ENCODE data around the gene POLR3H. TPM values are rescaled to one million over a fixed set of nuclear protein-coding genes. Genes with fewer than 3 reads are reported as not detected.
A peak's percentile ranks its signal among the peaks of the same experiment; 100 is the strongest.

The POLR3H gene
- total and polyA plus RNA-seq, 8 donors, result 2.6 to 21.7 (median 12.4) TPM

DNA sequence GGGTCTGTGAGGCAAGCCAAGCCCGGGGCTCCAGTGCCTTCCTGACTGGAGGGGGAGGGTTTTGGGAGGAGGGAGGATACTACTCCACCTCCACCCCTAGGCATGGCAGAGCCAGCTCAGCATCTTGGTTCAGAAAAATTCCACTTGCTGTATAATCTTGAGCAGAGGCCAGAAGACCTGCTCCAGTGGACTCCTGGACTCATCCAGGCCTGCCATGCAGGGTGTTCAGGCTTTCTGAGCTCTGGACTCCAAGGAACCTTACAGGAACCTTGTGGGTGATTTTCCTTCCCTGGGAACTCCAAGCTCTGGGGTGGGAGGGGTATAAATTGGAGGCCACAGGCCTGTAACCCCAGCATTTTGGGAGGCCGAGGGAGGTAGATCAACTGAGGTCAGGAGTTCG is 26.0 kb upstream of the POLR3H start:
- no peaks in the 10 kb centered on the region for H3K9me3 ChIP-seq
- H3K27ac ChIP-seq, result no peak overlapping the region
- peaks cover 0 to 8% (median 7%) of the 10 kb centered on the region in 4 donors for H3K36me3 ChIP-seq
- no peak overlapping the region for H3K4me3 ChIP-seq
- 65 to 95% (median 80%) methylated on average over 2 to 3 of the region's 3 CpGs for WGBS, 5 donors
- H3K27me3 ChIP-seq, result no peaks in the 10 kb centered on the region
- H3K4me1 ChIP-seq, result peaks cover 0 to 17% (median 9%) of the 10 kb centered on the region in 4 donors
- intact Hi-C loops (cut with DNase I; ENCODE audit: low total_unique reads), result no loop called here
- TF ChIP-seq POLR2A (IDR thresholded peaks at IDR 0.05), result no peak
- TF ChIP-seq, protein P1, sequence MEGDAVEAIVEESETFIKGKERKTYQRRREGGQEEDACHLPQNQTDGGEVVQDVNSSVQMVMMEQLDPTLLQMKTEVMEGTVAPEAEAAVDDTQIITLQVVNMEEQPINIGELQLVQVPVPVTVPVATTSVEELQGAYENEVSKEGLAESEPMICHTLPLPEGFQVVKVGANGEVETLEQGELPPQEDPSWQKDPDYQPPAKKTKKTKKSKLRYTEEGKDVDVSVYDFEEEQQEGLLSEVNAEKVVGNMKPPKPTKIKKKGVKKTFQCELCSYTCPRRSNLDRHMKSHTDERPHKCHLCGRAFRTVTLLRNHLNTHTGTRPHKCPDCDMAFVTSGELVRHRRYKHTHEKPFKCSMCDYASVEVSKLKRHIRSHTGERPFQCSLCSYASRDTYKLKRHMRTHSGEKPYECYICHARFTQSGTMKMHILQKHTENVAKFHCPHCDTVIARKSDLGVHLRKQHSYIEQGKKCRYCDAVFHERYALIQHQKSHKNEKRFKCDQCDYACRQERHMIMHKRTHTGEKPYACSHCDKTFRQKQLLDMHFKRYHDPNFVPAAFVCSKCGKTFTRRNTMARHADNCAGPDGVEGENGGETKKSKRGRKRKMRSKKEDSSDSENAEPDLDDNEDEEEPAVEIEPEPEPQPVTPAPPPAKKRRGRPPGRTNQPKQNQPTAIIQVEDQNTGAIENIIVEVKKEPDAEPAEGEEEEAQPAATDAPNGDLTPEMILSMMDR (IDR thresholded peaks at IDR 0.05), result no peak
- no peak for TF ChIP-seq POLR2AphosphoS5 (IDR thresholded peaks at IDR 0.05)
- no peak for TF ChIP-seq EP300 (IDR thresholded peaks at IDR 0.05)
- no peak for DNase-seq

DNA sequence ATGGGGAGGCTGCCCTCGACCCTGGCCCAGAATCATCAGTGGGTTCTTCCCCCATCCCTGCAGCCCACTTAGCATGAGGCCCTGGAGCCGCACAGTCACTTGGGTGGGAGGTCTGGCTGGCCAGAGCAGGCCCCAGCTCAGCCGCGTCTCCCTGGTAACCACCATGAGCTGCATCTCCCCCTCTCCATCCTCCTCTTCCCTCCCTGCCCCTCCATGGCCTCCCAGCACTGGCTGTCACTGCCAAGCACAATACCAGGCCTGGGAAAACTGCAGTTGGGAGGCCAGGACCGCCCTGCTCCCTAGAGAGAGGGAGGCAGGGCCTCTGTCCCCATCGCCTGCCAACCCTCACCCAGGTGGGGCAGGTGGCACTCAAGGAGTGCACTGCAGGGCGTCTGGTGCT is 24.5 kb upstream of the POLR3H start:
- TF ChIP-seq POLR2A (IDR thresholded peaks at IDR 0.05), result no peak
- TF ChIP-seq POLR2AphosphoS5 (IDR thresholded peaks at IDR 0.05), result no peak
- no peak for TF ChIP-seq EP300 (IDR thresholded peaks at IDR 0.05)
- TF ChIP-seq, protein P1 (IDR thresholded peaks at IDR 0.05), result no peak
- Histone ChIP-seq H3K9me3 (no peaks in the 10 kb centered on the region), H3K4me3 (no peak overlapping the region), H3K4me1 (peaks cover 0 to 19% (median 7%) of the 10 kb centered on the region in 4 donors), H3K36me3 (no peaks in the 10 kb centered on the region), H3K27ac (no peak overlapping the region), H3K27me3 (no peaks in the 10 kb centered on the region)
- 64 to 80% (median 77%) methylated on average over 7 of the region's 7 CpGs for WGBS, 5 donors
- intact Hi-C loops (cut with DNase I; ENCODE audit: low total_unique reads), result no loop called here
- DNase-seq, result peak in 1 of 2 donors; percentile 60

DNA sequence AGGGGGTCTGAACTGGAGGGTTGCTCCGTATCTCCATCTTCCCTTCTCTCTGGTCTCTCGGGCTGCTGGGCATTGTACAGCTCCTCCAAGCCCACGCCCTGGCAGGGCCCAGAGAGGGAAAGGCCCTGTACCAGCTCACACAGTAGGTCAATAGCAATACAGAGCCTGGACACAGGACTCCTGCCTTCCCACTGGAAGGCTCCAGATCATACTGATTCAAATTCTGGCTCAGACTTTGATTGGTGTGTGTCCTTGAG is 23.2 kb upstream of the POLR3H start:
- intact Hi-C loops (cut with DNase I; ENCODE audit: low total_unique reads), result no loop called here
- no peaks in the 10 kb centered on the region for H3K27me3 ChIP-seq
- H3K9me3 ChIP-seq, result no peaks in the 10 kb centered on the region
- peak overlapping the region in 2 of 5 donors; percentile 2 to 5 for H3K27ac ChIP-seq
- peaks cover 0 to 31% (median 7%) of the 10 kb centered on the region in 4 donors for H3K4me1 ChIP-seq
- TF ChIP-seq POLR2A (IDR thresholded peaks at IDR 0.05), result no peak
- whole genome bisulfite sequencing, 5 donors, result 66 to 75% (median 67%) methylated on average over 3 of the region's 3 CpGs
- H3K4me3 ChIP-seq, result no peak overlapping the region
- H3K36me3 ChIP-seq, result no peaks in the 10 kb centered on the region
- DNase-seq, result no peak

DNA sequence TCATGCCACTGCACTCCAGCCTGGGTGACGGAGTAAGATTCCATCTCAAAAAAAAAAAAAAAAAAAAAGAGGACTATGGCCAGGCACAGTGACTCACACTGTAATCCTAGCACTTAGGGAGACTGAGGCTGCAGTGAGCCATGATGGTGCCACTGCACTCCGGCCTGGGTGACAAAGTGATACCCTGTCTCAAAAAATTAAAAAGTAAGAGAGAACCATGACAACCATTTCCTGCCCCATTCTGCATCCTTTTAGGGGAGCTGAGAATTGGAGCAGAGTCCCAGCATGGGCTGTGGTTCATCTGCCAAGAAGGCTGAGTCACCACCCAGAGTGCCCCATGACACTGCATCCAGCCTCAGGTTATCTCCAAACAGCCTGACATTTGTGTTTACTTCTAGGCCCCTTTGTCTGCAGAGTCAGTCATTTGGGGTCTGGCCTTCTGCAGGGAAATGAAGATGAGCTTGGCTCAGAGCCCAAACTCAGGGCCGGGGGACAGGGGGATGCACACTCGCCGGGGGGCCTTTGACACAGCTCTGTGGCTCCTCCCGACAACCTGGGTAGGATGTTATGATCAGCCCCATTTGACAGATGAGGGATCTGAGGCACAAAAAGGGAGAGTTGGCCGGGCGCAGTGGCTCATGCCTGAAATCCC is 21.3 kb upstream of the POLR3H start:
- peak in 1 of 2 donors; percentile 58 for DNase-seq
- no peak overlapping the region for H3K4me3 ChIP-seq
- peak overlapping the region in 4 of 5 donors; percentile 26 to 72 (median 48) for H3K27ac ChIP-seq
- H3K36me3 ChIP-seq, result no peaks in the 10 kb centered on the region
- intact Hi-C loops (cut with DNase I; ENCODE audit: low total_unique reads), result no loop called here
- WGBS, 5 donors, result 41 to 69% (median 58%) methylated on average over 8 of the region's 8 CpGs
- peaks cover 0 to 5% (median 1%) of the 10 kb centered on the region in 3 donors for H3K27me3 ChIP-seq
- H3K9me3 ChIP-seq, result no peaks in the 10 kb centered on the region
- peaks cover 0 to 48% (median 22%) of the 10 kb centered on the region in 4 donors for H3K4me1 ChIP-seq
- TF ChIP-seq, protein P1 (IDR thresholded peaks at IDR 0.05), result no peak
- peak in 1 of 3 donors; percentile 26 for TF ChIP-seq POLR2AphosphoS5 (IDR thresholded peaks at IDR 0.05)
- no peak for TF ChIP-seq EP300 (IDR thresholded peaks at IDR 0.05)
- TF ChIP-seq POLR2A (IDR thresholded peaks at IDR 0.05), result no peak

DNA sequence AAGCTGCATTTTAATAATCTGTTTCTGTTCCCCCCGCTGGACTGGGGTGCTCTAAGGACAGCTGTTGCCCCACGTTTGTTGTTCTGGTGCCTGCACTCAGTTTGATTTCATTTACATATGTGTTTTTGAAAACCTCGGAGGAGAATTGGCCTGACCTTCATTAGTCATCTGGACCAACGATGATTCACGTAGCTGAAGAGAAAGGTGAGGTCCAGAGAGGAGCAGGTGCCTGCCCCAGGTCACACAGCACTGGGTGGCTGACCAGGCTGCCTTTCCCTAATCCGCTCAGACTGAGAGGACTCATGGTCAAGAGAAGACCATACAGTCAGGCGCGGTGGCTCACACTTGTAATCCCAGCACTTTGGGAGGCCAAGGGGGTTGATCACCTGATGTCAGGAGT is 20.3 kb upstream of the POLR3H start:
- intact Hi-C loops (cut with DNase I; ENCODE audit: low total_unique reads), result no loop called here
- Histone ChIP-seq H3K9me3 (no peaks in the 10 kb centered on the region), H3K27me3 (peaks cover 0 to 7% (median 5%) of the 10 kb centered on the region in 3 donors), H3K4me1 (peaks cover 0 to 52% (median 26%) of the 10 kb centered on the region in 4 donors), H3K36me3 (no peaks in the 10 kb centered on the region), H3K27ac (peak overlapping the region in 4 of 5 donors; percentile 26 to 72 (median 48)), H3K4me3 (no peak overlapping the region)
- DNase-seq, result no peak
- no peak for TF ChIP-seq EP300 (IDR thresholded peaks at IDR 0.05)
- TF ChIP-seq POLR2AphosphoS5 (IDR thresholded peaks at IDR 0.05), result no peak
- TF ChIP-seq, protein P1 (IDR thresholded peaks at IDR 0.05), result no peak
- no peak for TF ChIP-seq POLR2A (IDR thresholded peaks at IDR 0.05)
- WGBS, 5 donors, result 82 to 87% (median 85%) methylated on average over 8 of the region's 8 CpGs
